ENCODE measurements around the gene NTM.

NTM gene

GRCh38 chr11:131632971-131633370 lies 262.6 kb downstream of the NTM start:
- TF ChIP-seq, protein P1, sequence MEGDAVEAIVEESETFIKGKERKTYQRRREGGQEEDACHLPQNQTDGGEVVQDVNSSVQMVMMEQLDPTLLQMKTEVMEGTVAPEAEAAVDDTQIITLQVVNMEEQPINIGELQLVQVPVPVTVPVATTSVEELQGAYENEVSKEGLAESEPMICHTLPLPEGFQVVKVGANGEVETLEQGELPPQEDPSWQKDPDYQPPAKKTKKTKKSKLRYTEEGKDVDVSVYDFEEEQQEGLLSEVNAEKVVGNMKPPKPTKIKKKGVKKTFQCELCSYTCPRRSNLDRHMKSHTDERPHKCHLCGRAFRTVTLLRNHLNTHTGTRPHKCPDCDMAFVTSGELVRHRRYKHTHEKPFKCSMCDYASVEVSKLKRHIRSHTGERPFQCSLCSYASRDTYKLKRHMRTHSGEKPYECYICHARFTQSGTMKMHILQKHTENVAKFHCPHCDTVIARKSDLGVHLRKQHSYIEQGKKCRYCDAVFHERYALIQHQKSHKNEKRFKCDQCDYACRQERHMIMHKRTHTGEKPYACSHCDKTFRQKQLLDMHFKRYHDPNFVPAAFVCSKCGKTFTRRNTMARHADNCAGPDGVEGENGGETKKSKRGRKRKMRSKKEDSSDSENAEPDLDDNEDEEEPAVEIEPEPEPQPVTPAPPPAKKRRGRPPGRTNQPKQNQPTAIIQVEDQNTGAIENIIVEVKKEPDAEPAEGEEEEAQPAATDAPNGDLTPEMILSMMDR (IDR thresholded peaks at IDR 0.05; ENCODE audit: low read depth, low read length): no peak
- TF ChIP-seq EZH2phosphoT487 (IDR thresholded peaks at IDR 0.05; ENCODE audit: low read depth): no peak
- Histone ChIP-seq H3K27ac (ENCODE audit: low read length) (no peak overlapping the region), H3K4me1 (ENCODE audit: low read length) (no peaks in the 10 kb centered on the region), H3K4me3 (ENCODE audit: low read length) (no peak overlapping the region), H3K9me3 (ENCODE audit: insufficient read depth, low read length) (no peaks in the 10 kb centered on the region), H4K20me1 (ENCODE audit: insufficient read depth, low read length) (0 out of 2 replicates have a peak, but pooled peaks cover 6% of the 10 kb centered on the region), H3K27me3 (ENCODE audit: low read depth, low read length) (peaks cover 82% of the 10 kb centered on the region), H3K9ac (ENCODE audit: low read length) (no peak overlapping the region), H3K79me2 (ENCODE audit: low read length) (no peaks in the 10 kb centered on the region), H2AFZ (ENCODE audit: low read depth, low read length) (no peak overlapping the region), H3K4me2 (ENCODE audit: low read length) (no peak overlapping the region), H3K36me3 (replicated peaks; ENCODE audit: low read depth, low read length) (no peaks in the 10 kb centered on the region)

- TF ChIP-seq EZH2phosphoT487 (IDR thresholded peaks at IDR 0.05; ENCODE audit: low read depth): no peak
- TF ChIP-seq, protein P1 (IDR thresholded peaks at IDR 0.05; ENCODE audit: low read depth, low read length): no peak
These were observed 263.7 kb downstream of the NTM start for GRCh38 chr11:131633921-131634715.

GRCh38 chr11:131637469-131638175 lies 267.2 kb downstream of the NTM start:
- H3K4me3 ChIP-seq (ENCODE audit: low read length): no peak overlapping the region
- no peak overlapping the region for H3K27ac ChIP-seq (ENCODE audit: low read length)
- H3K9ac ChIP-seq (ENCODE audit: low read length): no peak overlapping the region
- H3K27me3 ChIP-seq (ENCODE audit: low read depth, low read length): peaks cover 78% of the 10 kb centered on the region
- H3K79me2 ChIP-seq (ENCODE audit: low read length): no peaks in the 10 kb centered on the region
- no peaks in the 10 kb centered on the region for H3K4me1 ChIP-seq (ENCODE audit: low read length)
- H3K9me3 ChIP-seq (ENCODE audit: insufficient read depth, low read length): no peaks in the 10 kb centered on the region
- H2AFZ ChIP-seq (ENCODE audit: low read depth, low read length): no peak overlapping the region
- no peaks in the 10 kb centered on the region for H3K36me3 ChIP-seq (replicated peaks; ENCODE audit: low read depth, low read length)
- no peak overlapping the region for H3K4me2 ChIP-seq (ENCODE audit: low read length)
- TF ChIP-seq EZH2phosphoT487 (IDR thresholded peaks at IDR 0.05; ENCODE audit: low read depth): no peak
- TF ChIP-seq, protein P1 (IDR thresholded peaks at IDR 0.05; ENCODE audit: low read depth, low read length): no peak
- no peaks in the 10 kb centered on the region; the same call in 1 of the 2 replicates for H4K20me1 ChIP-seq (ENCODE audit: insufficient read depth, low read length)

More at GRCh38 chr11:131633921-131634715, 263.7 kb downstream of the NTM start:
- Histone ChIP-seq H4K20me1 (ENCODE audit: insufficient read depth, low read length) (0 out of 2 replicates have a peak, but pooled peaks cover under 1% of the 10 kb centered on the region), H3K4me3 (ENCODE audit: low read length) (no peak overlapping the region), H3K9ac (ENCODE audit: low read length) (no peak overlapping the region), H2AFZ (ENCODE audit: low read depth, low read length) (no peak overlapping the region), H3K4me2 (ENCODE audit: low read length) (no peak overlapping the region), H3K27ac (ENCODE audit: low read length) (no peak overlapping the region), H3K27me3 (ENCODE audit: low read depth, low read length) (peaks cover 78% of the 10 kb centered on the region), H3K36me3 (replicated peaks; ENCODE audit: low read depth, low read length) (no peaks in the 10 kb centered on the region), H3K9me3 (ENCODE audit: insufficient read depth, low read length) (no peaks in the 10 kb centered on the region), H3K79me2 (ENCODE audit: low read length) (no peaks in the 10 kb centered on the region), H3K4me1 (ENCODE audit: low read length) (no peaks in the 10 kb centered on the region)

DNA sequence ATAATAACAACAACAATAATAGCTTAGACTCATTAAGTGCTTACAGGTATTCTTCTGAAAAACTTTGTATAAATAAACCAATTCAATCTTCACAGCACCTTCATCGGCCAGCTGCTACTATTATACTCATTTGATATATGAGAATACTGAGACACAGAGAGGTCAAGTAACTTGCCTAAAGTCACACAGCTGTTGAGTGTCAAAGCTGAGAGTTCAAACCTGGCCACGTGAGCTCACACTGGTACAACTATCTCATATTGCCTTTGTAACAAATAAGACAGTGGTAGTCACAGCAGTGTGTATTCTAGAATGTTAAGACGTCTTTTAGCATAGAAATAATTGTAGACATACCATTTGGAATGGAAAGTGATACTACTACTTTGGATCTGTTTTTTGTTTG lies 268.5 kb downstream of the NTM start:
- Histone ChIP-seq H3K36me3 (replicated peaks; ENCODE audit: low read depth, low read length) (no peaks in the 10 kb centered on the region), H3K27me3 (ENCODE audit: low read depth, low read length) (peaks cover 83% of the 10 kb centered on the region), H3K4me1 (ENCODE audit: low read length) (peaks cover 5% of the 10 kb centered on the region), H3K4me3 (ENCODE audit: low read length) (no peak overlapping the region), H3K27ac (ENCODE audit: low read length) (no peak overlapping the region), H3K4me2 (ENCODE audit: low read length) (no peak overlapping the region), H3K79me2 (ENCODE audit: low read length) (no peaks in the 10 kb centered on the region), H4K20me1 (ENCODE audit: insufficient read depth, low read length) (peaks cover 3% of the 10 kb centered on the region), H2AFZ (ENCODE audit: low read depth, low read length) (no peak overlapping the region), H3K9me3 (ENCODE audit: insufficient read depth, low read length) (no peaks in the 10 kb centered on the region), H3K9ac (ENCODE audit: low read length) (no peak overlapping the region)
- TF ChIP-seq, protein P1 (IDR thresholded peaks at IDR 0.05; ENCODE audit: low read depth, low read length): no peak
- TF ChIP-seq EZH2phosphoT487 (IDR thresholded peaks at IDR 0.05; ENCODE audit: low read depth): no peak

Data from OCI-LY3 (cell line).